ENCODE data around the gene IMPG2. TPM values are rescaled to one million over a fixed set of nuclear protein-coding genes. Genes with fewer than 3 reads are reported as not detected.
A peak's percentile ranks its signal among the peaks of the same experiment; 100 is the strongest.

The IMPG2 gene
- total RNA-seq, 1 experiment from 2014 or later: 0.18 TPM

- peak overlapping the region; percentile 79 for H3K27ac ChIP-seq (ENCODE audit: low read length)
- no peaks in the 10 kb centered on the region for H3F3A ChIP-seq (ENCODE audit: low read length, unreplicated experiment)
- peak; percentile 81 for ATAC-seq
- H4K20me1 ChIP-seq (ENCODE audit: low read length): no peaks in the 10 kb centered on the region
- no TSS peak for BruUV-seq (replicated peaks)
- intact Hi-C loops (cut with micrococcal nuclease): loop anchor here (1.0 to 5.0 kb wide), 10 partner anchors 160 to 733 kb away; no protein-coding TSS in a partner anchor
- CTCF ChIA-PET: interaction anchor here (0.5 to 1.7 kb wide), 22 partner anchors 15 to 772 kb away, joined by 3 to 21 read pairs (median 4); partner anchors contain the start of gene ABI3BP
- TF ChIP-seq EZH2phosphoT487 (IDR thresholded peaks at IDR 0.05; ENCODE audit: borderline replicate concordance, low read length) (no peak), CTCF (conservative IDR thresholded peaks at IDR 0.05; ENCODE audit: low read depth, low read length) (peak; percentile 96)
- H3K4me3 ChIP-seq (ENCODE audit: low read length): no peak overlapping the region
- peak; percentile 91 for DNase-seq
- peak overlapping the region; percentile 6; the same call in 1 of the 2 replicates for H3K4me2 ChIP-seq (ENCODE audit: low read length)
- no peaks in the 10 kb centered on the region for H3K9me3 ChIP-seq (ENCODE audit: low read length)
- 0 out of 2 replicates have a peak overlapping the region, but pooled peaks have one; percentile 4 for H3K9ac ChIP-seq (ENCODE audit: low read length)
- no peaks in the 10 kb centered on the region for H3K9me2 ChIP-seq (replicated peaks; ENCODE audit: low read length)
- H3K79me2 ChIP-seq (ENCODE audit: low read length): no peaks in the 10 kb centered on the region
- no peaks in the 10 kb centered on the region for H3K36me3 ChIP-seq (ENCODE audit: low read depth, low read length)
- peaks cover 39% of the 10 kb centered on the region for H3K4me1 ChIP-seq (ENCODE audit: insufficient read depth, low read length)
- no peaks in the 10 kb centered on the region for H3K27me3 ChIP-seq (ENCODE audit: low read length)
- POLR2A ChIA-PET (ENCODE audit: unreplicated experiment): interaction anchor here (0.6 kb wide), 1 partner anchor 316 kb away, joined by 8 read pairs; no protein-coding TSS in a partner anchor
- H2AFZ ChIP-seq (ENCODE audit: low read length): peak overlapping the region; percentile 56
Observed at GRCh38 chr3:101195951-101196713, 124.2 kb downstream of the IMPG2 start.

GRCh38 chr3:101194392-101194791 lies 126.0 kb downstream of the IMPG2 start:
- no peaks in the 10 kb centered on the region for H4K20me1 ChIP-seq (ENCODE audit: low read length)
- H3K9me3 ChIP-seq (ENCODE audit: low read length): no peaks in the 10 kb centered on the region
- no peak overlapping the region for H3K27ac ChIP-seq (ENCODE audit: low read length)
- no peak overlapping the region for H2AFZ ChIP-seq (ENCODE audit: low read length)
- ATAC-seq: no peak; the same call in 1 of the 2 replicates
- ChIA-PET POLR2A (ENCODE audit: unreplicated experiment) (no interaction called here), CTCF (interaction anchor here (0.6 kb wide), 1 partner anchor 122 kb away, joined by 3 read pairs; no protein-coding TSS in a partner anchor)
- no peak overlapping the region for H3K4me2 ChIP-seq (ENCODE audit: low read length)
- H3K27me3 ChIP-seq (ENCODE audit: low read length): no peaks in the 10 kb centered on the region
- no peak overlapping the region for H3K4me3 ChIP-seq (ENCODE audit: low read length)
- no peak for DNase-seq
- peaks cover 51% of the 10 kb centered on the region for H3K4me1 ChIP-seq (ENCODE audit: insufficient read depth, low read length)
- intact Hi-C loops (cut with micrococcal nuclease): loop anchor here (1.0 kb wide), 1 partner anchor 122 kb away; no protein-coding TSS in a partner anchor
- H3K79me2 ChIP-seq (ENCODE audit: low read length): no peaks in the 10 kb centered on the region
- TF ChIP-seq EZH2 (IDR thresholded peaks at IDR 0.05; ENCODE audit: low read length, unreplicated experiment) (no peak), CTCF (conservative IDR thresholded peaks at IDR 0.05; ENCODE audit: low read depth, low read length) (no peak), EZH2phosphoT487 (IDR thresholded peaks at IDR 0.05; ENCODE audit: borderline replicate concordance, low read length) (no peak)
- BruUV-seq (replicated peaks): no TSS peak
- H3F3A ChIP-seq (ENCODE audit: low read length, unreplicated experiment): peaks cover under 1% of the 10 kb centered on the region
- H3K36me3 ChIP-seq (ENCODE audit: low read depth, low read length): no peaks in the 10 kb centered on the region
- H3K9me2 ChIP-seq (replicated peaks; ENCODE audit: low read length): no peaks in the 10 kb centered on the region
- no peak overlapping the region for H3K9ac ChIP-seq (ENCODE audit: low read length)
